ENCODE measurements around the gene TXNIP. TPM values are rescaled to one million over a fixed set of nuclear protein-coding genes. Genes with fewer than 3 reads are reported as not detected.

Gene TXNIP
- total and polyA plus RNA-seq, 12 donors = 231 to 1,142 (median 750) TPM

DNA sequence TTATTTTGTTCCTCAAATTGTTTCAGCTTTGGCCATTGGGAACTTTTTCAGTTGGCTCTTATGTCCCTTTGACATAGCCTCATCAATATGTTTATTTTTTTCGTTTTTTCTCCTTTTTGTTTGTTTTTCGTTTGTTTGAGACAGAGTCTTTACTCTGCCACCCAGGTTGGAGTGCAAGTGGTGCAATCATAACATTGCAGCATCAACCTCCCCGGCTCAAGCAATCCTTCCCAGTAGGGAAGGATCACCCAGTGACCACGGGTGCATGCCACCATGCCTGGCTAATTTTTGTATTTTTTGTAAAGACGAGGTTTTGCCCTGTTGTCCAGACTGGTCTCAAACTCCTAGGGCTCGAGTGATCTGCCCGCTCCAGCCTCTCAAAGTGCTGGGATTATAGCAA lies 23.8 kb downstream of the TXNIP start:
- TF ChIP-seq CTCF (IDR thresholded peaks at IDR 0.05) = no peak
- Histone ChIP-seq H3K4me1 (peaks cover 0 to 6% (median 5%) of the 10 kb centered on the region in 9 donors), H3K27me3 (no peaks in the 10 kb centered on the region), H3K27ac (no peak overlapping the region), H3K4me3 (no peak overlapping the region), H3K36me3 (peaks cover 0 to 14% (median 0%) of the 10 kb centered on the region in 9 donors), H3K9me3 (peaks cover 0 to 4% (median 0%) of the 10 kb centered on the region in 11 donors)
- DNase-seq (no peak), ATAC-seq (no peak)
- WGBS, 2 donors = 84 to 85% methylated on average over 7 of the region's 7 CpGs
- intact Hi-C loops (cut with DNase I) = loop anchor here in 2 of 10 donors (5.0 kb wide), 2 partner anchors 115 to 125 kb away; partner anchors contain the start of genes NUDT17 (in 1 of the 2) and PIAS3 (in 1 of the 2)

- intact Hi-C loops (cut with DNase I) = loop anchor here in 1 of 10 donors (5.0 kb wide), 1 partner anchor 120 kb away; the partner anchor contains the start of gene NUDT17
- TF ChIP-seq CTCF (IDR thresholded peaks at IDR 0.05) = no peak
- WGBS, 2 donors = 99 to 100% methylated on average over 2 of the region's 2 CpGs
- ATAC-seq (no peak), DNase-seq (no peak)
- Histone ChIP-seq H3K27me3 (no peaks in the 10 kb centered on the region), H3K36me3 (peaks cover 0 to 10% (median 0%) of the 10 kb centered on the region in 9 donors), H3K4me1 (peaks cover 10 to 32% (median 26%) of the 10 kb centered on the region in 9 donors), H3K27ac (no peak overlapping the region), H3K4me3 (no peak overlapping the region), H3K9me3 (peaks cover 0 to 14% (median 6%) of the 10 kb centered on the region in 11 donors)
Measured at GRCh38 chr1:145967288-145967687, 29.1 kb downstream of the TXNIP start.

GRCh38 chr1:145965119-145965744 lies 31.1 kb downstream of the TXNIP start:
- ATAC-seq (no peak), DNase-seq (no peak)
- Histone ChIP-seq H3K4me1 (peaks cover 14 to 49% (median 42%) of the 10 kb centered on the region in 9 donors), H3K27me3 (peaks cover 0 to 9% (median 0%) of the 10 kb centered on the region in 7 donors), H3K9me3 (peaks cover 0 to 14% (median 6%) of the 10 kb centered on the region in 11 donors), H3K27ac (peak overlapping the region in 9 of 10 donors; percentile 84 to 96 (median 91)), H3K36me3 (peaks cover 0 to 10% (median 0%) of the 10 kb centered on the region in 9 donors), H3K4me3 (peak overlapping the region; percentile 50 to 74 (median 65))
- 2% methylated on average over 5 of the region's 5 CpGs for WGBS, 2 donors
- no peak for TF ChIP-seq CTCF (IDR thresholded peaks at IDR 0.05)
- intact Hi-C loops (cut with DNase I) = loop anchor here in 1 of 10 donors (5.0 kb wide), 1 partner anchor 118 kb away; the partner anchor contains the start of gene NUDT17

GRCh38 chr1:145964328-145965118 lies 31.9 kb downstream of the TXNIP start, which contains the start of the genes ANKRD34A and POLR3GL:
Gene ANKRD34A (minus strand): TSS chr1:145964575. CDS start chr1:145961759, 2,816 bp downstream.
Gene POLR3GL (plus strand): TSS chr1:145964690. CDS start chr1:145974866, 10,176 bp downstream.
- peaks cover 0 to 9% (median 0%) of the 10 kb centered on the region in 7 donors for H3K27me3 ChIP-seq
- H3K4me3 ChIP-seq = peak within 1 kb of the TSS; percentile 50 to 74 (median 65)
- intact Hi-C loops (cut with DNase I) = loop anchor here in 4 of 10 donors (5.0 kb wide), 2 partner anchors 37 to 117 kb away; partner anchors contain the start of genes RBM8A (in 3 of the 4) and NUDT17 (in 1 of the 4)
- peak; percentile 79 to 90 (median 85) for ATAC-seq
- WGBS, 2 donors = 1% methylated on average over 37 of the region's 37 CpGs
- peaks cover 0 to 10% (median 0%) of the 10 kb centered on the region in 9 donors for H3K36me3 ChIP-seq
- no peak for TF ChIP-seq CTCF (IDR thresholded peaks at IDR 0.05)
- DNase-seq = peak; percentile 93 to 98
- peak within 1 kb of the TSS; percentile 62 to 96 (median 91) for H3K27ac ChIP-seq
- peaks cover 14 to 56% (median 49%) of the 10 kb centered on the region in 9 donors for H3K4me1 ChIP-seq
- peaks cover 0 to 14% (median 6%) of the 10 kb centered on the region in 11 donors for H3K9me3 ChIP-seq

All from heart right ventricle (tissue), 16 donors.